HL-60 (cell line): ENCODE results near the gene AMZ1.
A peak's percentile ranks its signal among the peaks of the same experiment; 100 is the strongest.

ENCODE experiments used
- DNase-seq, 2 experiments: peaks; one replicate each; pipeline ENCODE4 v3.0.0-alpha.2; 2010 to 2020; ENCODE audit warnings: low read depth in 1 of 2, low spot score in 1 of 2
- H3K27ac ChIP-seq: fragments of 250-450 bp; sonication (Bioruptor Pico); replicated peaks from 2 replicates; pipeline ENCODE4 v1.5.1; 2020; ENCODE audit warnings: mild to moderate bottlenecking, moderate library complexity
- H3K27me3 ChIP-seq: fragments of 250-450 bp; sonication (Bioruptor Pico); 2 replicates; pipeline ENCODE4 v1.5.1; 2021; ENCODE audit warnings: mild to moderate bottlenecking, moderate library complexity; ENCODE audit not compliant: insufficient read depth, poor library complexity, severe bottlenecking
- H3K4me3 ChIP-seq: replicated peaks from 2 replicates; pipeline ENCODE4 v1.5.1; 2011; ENCODE audit warnings: mild to moderate bottlenecking, control low read depth, low read length; ENCODE audit not compliant: insufficient read depth
- CTCF ChIP-seq: IDR thresholded peaks from one replicate; pipeline ENCODE4 v1.5.1; 2011; ENCODE audit warnings: low read length, control low read depth, inconsistent platforms; ENCODE audit not compliant: insufficient read depth
- GABPA ChIP-seq: IDR thresholded peaks from 2 replicates; pipeline ENCODE4 v1.6.1; 2012; ENCODE audit warnings: low read depth
- POLR2AphosphoS5 ChIP-seq: IDR thresholded peaks from 2 replicates; pipeline ENCODE4 v1.6.1; 2012; ENCODE audit warnings: low read depth
- REST ChIP-seq: IDR thresholded peaks from 2 replicates; pipeline ENCODE4 v1.6.1; 2012; ENCODE audit warnings: low read depth; ENCODE audit not compliant: insufficient replicate concordance
- SPI1 ChIP-seq: IDR thresholded peaks from 2 replicates; pipeline ENCODE4 v1.6.1; 2012; ENCODE audit warnings: low read depth, mild to moderate bottlenecking, borderline replicate concordance

The AMZ1 gene

GRCh38 chr7:2729893-2730716, 42.1 kb downstream of the AMZ1 start:
- Histone ChIP-seq H3K27me3 (no peaks in the 10 kb centered on the region), H3K27ac (no peak overlapping the region), H3K4me3 (no peak overlapping the region)
- no peak for DNase-seq
- TF ChIP-seq CTCF = no peak
- TF ChIP-seq SPI1 = no peak
- TF ChIP-seq GABPA = no peak
- no peak for TF ChIP-seq POLR2AphosphoS5
- no peak for TF ChIP-seq REST

- no peak for TF ChIP-seq GABPA
- no peak for TF ChIP-seq REST
- TF ChIP-seq CTCF = no peak
- no peak for TF ChIP-seq SPI1
- no peak for TF ChIP-seq POLR2AphosphoS5
- DNase-seq = no peak
- H3K27ac ChIP-seq = no peak overlapping the region
- H3K4me3 ChIP-seq = no peak overlapping the region
- no peaks in the 10 kb centered on the region for H3K27me3 ChIP-seq
Observed at GRCh38 chr7:2730846-2731770, 43.1 kb downstream of the AMZ1 start.

- Histone ChIP-seq H3K27ac (peak overlapping the region; percentile 93; the same call in 1 of the 2 replicates), H3K27me3 (no peaks in the 10 kb centered on the region), H3K4me3 (no peak overlapping the region)
- no peak for DNase-seq
- TF ChIP-seq SPI1 = no peak
- no peak for TF ChIP-seq REST
- no peak for TF ChIP-seq CTCF
- TF ChIP-seq POLR2AphosphoS5 = no peak
- TF ChIP-seq GABPA = no peak
Observed at GRCh38 chr7:2732388-2732787, 44.4 kb downstream of the AMZ1 start.
